Chondrocyte (in vitro differentiated cells): ENCODE results near the gene PKD2. TPM values are rescaled to one million over a fixed set of nuclear protein-coding genes. Genes with fewer than 3 reads are reported as not detected.
A peak's percentile ranks its signal among the peaks of the same experiment; 100 is the strongest.

ENCODE experiments used
- DNase-seq: peaks from one replicate; pipeline ENCODE4 v3.0.0; 2021; ENCODE audit warnings: mixed read lengths, low spot score
- H3K27ac Mint-ChIP-seq: one replicate; pipeline ENCODE4 v1.8.0; 2021; ENCODE audit warnings: mild to moderate bottlenecking, moderate library complexity, mixed read lengths; ENCODE audit not compliant: unreplicated experiment
- H3K27me3 Mint-ChIP-seq: 2 replicates; pipeline ENCODE4 v1.8.0; 2021; ENCODE audit warnings: low read depth, mixed read lengths
- H3K36me3 Mint-ChIP-seq: 2 replicates; pipeline ENCODE4 v1.8.0; 2021; ENCODE audit warnings: low read depth, mixed read lengths
- H3K4me1 Mint-ChIP-seq: 2 replicates; pipeline ENCODE4 v1.8.0; 2021; ENCODE audit warnings: low read depth, mild to moderate bottlenecking, mixed read lengths
- H3K4me3 Mint-ChIP-seq: one replicate; pipeline ENCODE4 v1.8.0; 2021; ENCODE audit warnings: mild to moderate bottlenecking, moderate library complexity, mixed read lengths; ENCODE audit not compliant: unreplicated experiment
- H3K9me3 Mint-ChIP-seq: 2 replicates; pipeline ENCODE4 v1.8.0; 2021; ENCODE audit warnings: low read depth, mixed read lengths
- total RNA-seq: library from RNA; stranded (reverse); gene quantifications from 3 replicates; pipeline ENCODE4 v1.2.1, GENCODE V29; 2021
- TF ChIP-seq, protein P1 (sequence below): fragments of 200-600 bp; sonication (generic); IDR thresholded peaks from 2 replicates; pipeline ENCODE4 v1.5.0; 2021; ENCODE audit warnings: antibody characterized with exemption, mild to moderate bottlenecking, moderate library complexity

The PKD2 gene
- total RNA-seq, 1 donor from 2014 or later: 71.7 TPM

DNA sequence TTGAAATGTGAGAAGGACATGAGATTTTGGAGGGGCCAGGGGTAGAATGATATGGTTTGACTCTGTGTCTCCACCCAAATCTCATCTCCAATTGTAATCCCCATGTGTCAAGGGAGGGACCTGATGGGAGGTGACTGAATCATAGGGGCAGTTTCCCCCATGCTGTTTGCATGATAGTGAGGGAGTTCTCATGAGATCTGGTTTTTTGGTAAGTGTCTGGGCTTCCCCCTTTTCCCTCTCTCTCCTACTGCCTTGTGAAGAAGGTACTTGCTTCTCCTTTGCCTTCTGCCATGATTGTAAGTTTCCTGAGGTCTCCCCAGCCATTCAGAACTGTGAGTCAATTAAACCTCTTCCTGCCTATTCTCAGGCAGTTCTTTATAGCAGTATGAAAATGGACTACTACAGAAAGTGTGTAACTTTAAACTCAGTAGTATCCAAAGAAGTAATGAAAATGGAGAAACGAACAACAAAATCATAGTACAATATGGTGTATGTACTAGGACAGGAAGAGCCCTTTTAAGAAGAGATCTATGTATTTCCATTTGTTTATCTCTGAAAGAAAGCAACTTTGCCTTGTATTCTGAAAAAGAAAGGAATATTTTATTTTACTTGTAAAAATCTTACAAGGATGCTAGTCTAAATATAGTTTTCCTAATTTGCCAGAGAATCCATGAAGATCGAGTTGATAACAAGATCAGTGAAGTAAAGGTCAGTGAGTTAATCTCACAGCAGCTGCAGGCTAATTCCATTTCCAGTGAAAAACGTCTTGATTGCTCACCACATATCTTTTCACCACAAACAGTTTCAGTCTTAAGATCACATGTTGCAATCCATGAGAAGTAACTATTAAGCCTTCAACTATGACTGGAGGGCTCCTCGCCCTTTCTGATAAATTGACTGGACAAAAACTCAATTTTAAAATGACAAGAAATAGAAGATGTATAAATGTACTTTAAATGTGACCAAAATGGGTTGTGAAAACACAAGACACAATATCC lies 20.5 kb downstream of the PKD2 start:
- no peak for DNase-seq
- peaks cover 18% of the 10 kb centered on the region for H3K4me1 Mint-ChIP-seq
- peak overlapping the region; percentile 67 for H3K27ac Mint-ChIP-seq
- peaks cover 24% of the 10 kb centered on the region for H3K36me3 Mint-ChIP-seq
- H3K4me3 Mint-ChIP-seq: no peak overlapping the region
- peaks cover 11% of the 10 kb centered on the region for H3K9me3 Mint-ChIP-seq
- TF ChIP-seq, protein P1, sequence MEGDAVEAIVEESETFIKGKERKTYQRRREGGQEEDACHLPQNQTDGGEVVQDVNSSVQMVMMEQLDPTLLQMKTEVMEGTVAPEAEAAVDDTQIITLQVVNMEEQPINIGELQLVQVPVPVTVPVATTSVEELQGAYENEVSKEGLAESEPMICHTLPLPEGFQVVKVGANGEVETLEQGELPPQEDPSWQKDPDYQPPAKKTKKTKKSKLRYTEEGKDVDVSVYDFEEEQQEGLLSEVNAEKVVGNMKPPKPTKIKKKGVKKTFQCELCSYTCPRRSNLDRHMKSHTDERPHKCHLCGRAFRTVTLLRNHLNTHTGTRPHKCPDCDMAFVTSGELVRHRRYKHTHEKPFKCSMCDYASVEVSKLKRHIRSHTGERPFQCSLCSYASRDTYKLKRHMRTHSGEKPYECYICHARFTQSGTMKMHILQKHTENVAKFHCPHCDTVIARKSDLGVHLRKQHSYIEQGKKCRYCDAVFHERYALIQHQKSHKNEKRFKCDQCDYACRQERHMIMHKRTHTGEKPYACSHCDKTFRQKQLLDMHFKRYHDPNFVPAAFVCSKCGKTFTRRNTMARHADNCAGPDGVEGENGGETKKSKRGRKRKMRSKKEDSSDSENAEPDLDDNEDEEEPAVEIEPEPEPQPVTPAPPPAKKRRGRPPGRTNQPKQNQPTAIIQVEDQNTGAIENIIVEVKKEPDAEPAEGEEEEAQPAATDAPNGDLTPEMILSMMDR: no peak
- H3K27me3 Mint-ChIP-seq: no peaks in the 10 kb centered on the region

DNA sequence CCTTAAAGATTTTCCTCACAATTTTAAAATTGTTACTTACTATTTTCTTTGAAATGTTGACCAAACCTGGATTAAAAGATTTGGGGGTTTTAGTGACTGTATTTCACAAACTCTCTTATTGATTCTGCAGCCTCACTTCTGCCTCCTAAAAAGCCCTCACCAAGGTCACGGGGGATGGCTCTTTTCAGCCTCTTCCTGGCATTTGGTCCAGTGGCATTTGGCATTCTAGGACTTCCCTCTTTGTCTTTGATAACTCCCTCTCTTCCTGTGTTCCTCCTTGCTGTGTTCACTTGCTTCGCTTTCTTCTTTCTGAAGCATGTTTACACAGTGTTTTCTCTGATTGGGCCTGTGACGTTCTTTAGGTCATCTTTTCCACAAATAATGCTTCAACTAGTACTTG lies 21.5 kb downstream of the PKD2 start:
- no peak for DNase-seq
- peaks cover 22% of the 10 kb centered on the region for H3K36me3 Mint-ChIP-seq
- H3K27me3 Mint-ChIP-seq: no peaks in the 10 kb centered on the region
- H3K27ac Mint-ChIP-seq: peak overlapping the region; percentile 0
- no peak overlapping the region for H3K4me3 Mint-ChIP-seq
- H3K9me3 Mint-ChIP-seq: peaks cover 11% of the 10 kb centered on the region
- peaks cover 18% of the 10 kb centered on the region for H3K4me1 Mint-ChIP-seq
- TF ChIP-seq, protein P1: no peak

DNA sequence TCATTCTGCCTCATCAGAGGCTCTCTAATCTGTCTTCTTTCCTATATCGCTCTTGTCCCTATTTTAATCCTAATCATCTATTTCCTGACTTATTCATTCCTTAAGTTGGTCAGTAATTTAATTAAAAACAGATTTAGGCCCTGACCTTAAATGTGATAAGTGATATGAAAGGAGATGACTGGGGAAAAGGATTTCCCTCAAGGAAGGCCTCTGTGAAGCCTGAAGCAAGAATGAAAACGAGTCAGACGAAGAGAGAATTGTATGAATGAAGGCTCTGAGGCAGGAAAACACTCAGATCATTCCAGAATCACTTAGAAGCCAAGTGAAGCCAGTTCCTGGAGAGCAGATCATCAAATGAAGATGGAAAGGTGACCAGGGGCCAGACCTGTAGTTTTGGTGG lies 22.1 kb downstream of the PKD2 start:
- Mint-ChIP-seq H3K9me3 (peaks cover 11% of the 10 kb centered on the region), H3K27ac (peak overlapping the region; percentile 0), H3K4me3 (no peak overlapping the region), H3K36me3 (peaks cover 22% of the 10 kb centered on the region), H3K4me1 (peaks cover 18% of the 10 kb centered on the region), H3K27me3 (no peaks in the 10 kb centered on the region)
- no peak for DNase-seq
- TF ChIP-seq, protein P1: no peak

DNA sequence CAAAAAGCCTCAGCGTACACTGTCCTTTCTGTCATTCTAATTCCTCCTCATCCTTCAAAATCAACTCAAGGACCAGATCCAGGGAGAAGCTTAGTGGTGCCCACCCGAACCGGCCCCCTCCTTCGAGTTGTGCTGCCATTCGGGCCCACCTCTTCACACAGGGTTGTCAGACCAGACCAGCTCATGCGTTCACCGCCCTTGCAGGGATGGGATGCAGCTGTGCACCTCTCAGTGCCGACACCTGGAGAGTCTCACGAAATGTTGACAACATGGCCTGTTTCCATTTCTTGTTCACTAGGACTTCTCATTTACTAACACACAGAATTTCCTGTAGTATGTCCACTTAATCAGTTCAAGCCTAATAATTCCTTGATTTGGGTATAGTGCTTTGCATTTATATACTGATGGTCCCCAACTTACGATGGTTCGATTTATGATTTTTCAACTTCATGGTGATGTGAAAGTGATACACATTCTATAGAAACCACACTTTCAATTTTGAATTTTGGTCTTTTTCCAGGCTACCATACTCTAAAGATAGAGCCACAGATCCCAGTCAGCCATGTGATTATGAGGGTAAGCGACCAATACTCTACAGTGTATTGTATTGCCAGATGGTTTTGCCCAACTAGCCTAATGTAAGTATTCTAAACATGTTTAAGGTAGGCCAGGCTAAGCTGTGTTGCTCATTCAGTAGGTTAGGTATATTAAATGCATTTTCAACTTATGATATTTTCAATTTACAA lies 23.3 kb downstream of the PKD2 start:
- Mint-ChIP-seq H3K27me3 (no peaks in the 10 kb centered on the region), H3K27ac (no peak overlapping the region), H3K9me3 (peaks cover 9% of the 10 kb centered on the region), H3K36me3 (peaks cover 25% of the 10 kb centered on the region), H3K4me3 (no peak overlapping the region), H3K4me1 (peaks cover 18% of the 10 kb centered on the region)
- no peak for DNase-seq
- TF ChIP-seq, protein P1: no peak

DNA sequence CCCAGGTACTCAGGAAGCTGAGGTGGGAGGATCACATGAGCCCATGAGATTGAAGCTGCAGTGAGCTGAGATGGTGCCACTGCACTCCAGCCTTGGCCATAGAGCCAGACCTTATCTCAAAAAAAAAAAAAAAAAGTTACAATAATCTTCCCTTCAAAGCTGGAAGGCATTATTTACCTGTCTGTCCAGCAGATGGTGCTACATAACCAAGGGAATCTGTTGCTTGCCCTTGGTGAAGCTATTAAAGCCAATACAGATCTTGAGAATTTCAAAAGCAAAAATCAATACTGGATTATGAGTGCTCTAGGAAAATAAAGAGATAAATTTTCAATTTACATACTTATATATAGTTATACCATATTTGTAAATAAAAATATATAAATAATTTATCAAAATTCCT lies 25.9 kb downstream of the PKD2 start:
- DNase-seq: no peak
- Mint-ChIP-seq H3K27me3 (no peaks in the 10 kb centered on the region), H3K36me3 (peaks cover 21% of the 10 kb centered on the region), H3K27ac (no peak overlapping the region), H3K4me1 (peaks cover 7% of the 10 kb centered on the region), H3K9me3 (no peaks in the 10 kb centered on the region), H3K4me3 (no peak overlapping the region)
- TF ChIP-seq, protein P1: peak; percentile 90
